K562 (cell line): ENCODE measurements around the gene COL6A2. TPM values are rescaled to one million over a fixed set of nuclear protein-coding genes. Genes with fewer than 3 reads are reported as not detected.

ENCODE experiments used
- ATAC-seq: fragments of 200-7000 bp; cut with Tn5 transposase; 3 replicates; pipeline ENCODE4 v1.9.1; 2020; ENCODE audit warnings: moderate library complexity
- BruUV-seq: library from RNA; stranded (reverse); fragments of 400-500 nt; replicated peaks from 2 replicates; lab custom pipeline; 2021; lab: Mats Ljungman, UMichigan
- CTCF ChIA-PET: fragments of 300-600 bp; formaldehyde crosslinking; extraction: SDS; loops from one replicate; lab custom pipeline; 2021; ENCODE audit warnings: low intra/inter-chr PET ratio; lab: Yijun Ruan, JAX
- POLR2A ChIA-PET: fragments of 300-600, 350-650 bp; sonication (Branson Sonifier 250); formaldehyde crosslinking; extraction: SDS; loops from one replicate; lab custom pipeline; 2021; ENCODE audit warnings: antibody characterized with exemption, inconsistent platforms; lab: Yijun Ruan, JAX
- DNase-seq, 4 experiments: peaks; one replicate each; pipeline versions ENCODE4 v3.0.0 to v3.0.0-alpha.2; 2011 to 2018; ENCODE audit warnings: low spot score in 3 of 4, mixed read lengths in 3 of 4; ENCODE audit errors: extremely low read depth in 1 of 4
- FAIRE-seq: peaks from 2 replicates; lab custom pipeline; 2011; peaks lifted over from hg19 to GRCh38; lab: Jason Lieb, UNC
- H2AFZ ChIP-seq: 2 replicates; pipeline ENCODE4 v1.6.0; 2011; ENCODE audit warnings: low read depth, low read length, control low read depth, inconsistent platforms
- H3K27ac ChIP-seq: fragments of 200-600 bp; 3 replicates; pipeline ENCODE4 v1.8.0; 2011; ENCODE audit warnings: low read depth, mild to moderate bottlenecking, control low read depth, inconsistent platforms, low read length, moderate library complexity, mixed read lengths; ENCODE audit errors: extremely low read depth
- H3K27me3 ChIP-seq, 2 experiments: fragments of 300-600 bp in 1 of 2; 2 replicates in 1 of 2; 3 replicates in 1 of 2; pipeline versions ENCODE4 v1.6.0 to v1.8.0; 2011; ENCODE audit warnings: inconsistent platforms in 2 of 2, low read length in 2 of 2, mild to moderate bottlenecking in 1 of 2, mixed read lengths in 1 of 2, moderate library complexity in 1 of 2; ENCODE audit not compliant: control insufficient read depth in 2 of 2, insufficient read depth in 2 of 2
- H3K36me3 ChIP-seq: fragments of 300-600 bp; 3 replicates; pipeline ENCODE4 v1.8.0; 2011; ENCODE audit warnings: mild to moderate bottlenecking, low read length, inconsistent platforms; ENCODE audit not compliant: control insufficient read depth, insufficient read depth
- H3K4me1 ChIP-seq, 2 experiments: fragments of 200-600 bp in 1 of 2; replicated peaks in 1 of 2; 2 replicates in 1 of 2; 3 replicates in 1 of 2; pipeline versions ENCODE4 v1.5.1 to v1.8.0; 2011; ENCODE audit warnings: inconsistent platforms in 2 of 2, low read length in 2 of 2, mild to moderate bottlenecking in 1 of 2, mixed read lengths in 1 of 2, moderate library complexity in 1 of 2; ENCODE audit not compliant: control insufficient read depth in 2 of 2, insufficient read depth in 2 of 2
- H3K4me2 ChIP-seq: 2 replicates; pipeline ENCODE4 v1.6.1; 2011; ENCODE audit warnings: low read length, control low read depth, inconsistent platforms, mixed read lengths; ENCODE audit not compliant: insufficient read depth
- H3K4me3 ChIP-seq: fragments of 200-600 bp; sonication (generic), shearing (Covaris generic); 2 replicates; pipeline ENCODE4 v1.5.1; 2016; ENCODE audit warnings: control low read depth, inconsistent platforms
- H3K79me2 ChIP-seq: fragments of 200-600 bp; 3 replicates; pipeline ENCODE4 v1.8.0; 2011; ENCODE audit warnings: low read length, inconsistent platforms; ENCODE audit not compliant: control insufficient read depth, insufficient read depth
- H3K9ac ChIP-seq, 2 experiments: 2 replicates each; pipeline versions ENCODE4 v1.6.0 to v1.6.1; 2011; ENCODE audit warnings: low read depth in 2 of 2, low read length in 2 of 2, control low read depth in 1 of 2, inconsistent platforms in 1 of 2, mild to moderate bottlenecking in 1 of 2, mixed read lengths in 1 of 2; ENCODE audit not compliant: insufficient read depth in 1 of 2
- H3K9me1 ChIP-seq: one replicate; pipeline ENCODE4 v1.6.0; 2011; ENCODE audit warnings: inconsistent platforms, mild to moderate bottlenecking, low read length, moderate library complexity; ENCODE audit not compliant: control insufficient read depth, insufficient read depth
- H3K9me3 ChIP-seq: replicated peaks from 2 replicates; pipeline ENCODE4 v1.5.1; 2011; ENCODE audit warnings: low read depth, low read length, inconsistent platforms; ENCODE audit not compliant: control insufficient read depth, insufficient read depth
- H4K20me1 ChIP-seq: replicated peaks from 2 replicates; pipeline ENCODE4 v1.6.1; 2011; ENCODE audit warnings: low read length, inconsistent platforms, mixed read lengths; ENCODE audit not compliant: control insufficient read depth, insufficient read depth
- EP400 ChIP-seq: fragments of 450-650 bp; IDR thresholded peaks from 2 replicates; pipeline ENCODE4 v1.6.1; 2017; ENCODE audit warnings: antibody characterized with exemption, mild to moderate bottlenecking, moderate library complexity
- MAZ ChIP-seq, 2 experiments: fragments of 450-650 bp in 1 of 2; sonication (generic) in 1 of 2; formaldehyde crosslinking; IDR thresholded peaks in 1 of 2; conservative IDR thresholded peaks in 1 of 2; 2 replicates each; pipeline versions ENCODE4 v1.4.0 to v1.5.0; 2020; ENCODE audit warnings: mild to moderate bottlenecking in 1 of 2, missing genetic modification reagents in 1 of 2
- POLR2G ChIP-seq: fragments of 200-400 bp; formaldehyde crosslinking; IDR thresholded peaks from 2 replicates; pipeline ENCODE4 v1.6.1; 2017; ENCODE audit warnings: low read depth, mild to moderate bottlenecking, antibody characterized with exemption, low read length, moderate library complexity
- RBBP5 ChIP-seq: fragments of 200-600 bp; sonication (generic); IDR thresholded peaks from 2 replicates; pipeline ENCODE4 v1.6.1; 2012; ENCODE audit warnings: borderline replicate concordance, mild to moderate bottlenecking, low read length, control low read depth, inconsistent platforms; ENCODE audit not compliant: insufficient read depth, poor library complexity, severe bottlenecking
- ZZZ3 ChIP-seq: fragments of 450-650 bp; IDR thresholded peaks from 2 replicates; pipeline ENCODE4 v1.6.1; 2016; ENCODE audit warnings: antibody characterized with exemption, mild to moderate bottlenecking, moderate library complexity
- WGBS: fragments of 100-300 bp; shearing (Covaris generic); methylation state at CpG from one replicate; pipeline ENCODE4 v1.1.6; 2016; ENCODE audit warnings: low coverage, mixed read lengths; ENCODE audit not compliant: insufficient coverage; ENCODE audit errors: missing lambda C conversion rate; 5-methylcytosine and 5-hydroxymethylcytosine counted together
- in situ Hi-C: fragments of 300-500 bp; cut with MboI; formaldehyde crosslinking; loops from 4 replicates; pipeline ENCODE4 v1.15.0; 2018; ENCODE audit warnings: inconsistent platforms, mixed read lengths
- intact Hi-C: fragments of 100-400 bp; cut with micrococcal nuclease; formaldehyde crosslinking; loops from 2 replicates; pipeline ENCODE4 v1.14.2; 2022
- polyA plus RNA-seq, 8 experiments: library from polyadenylated mRNA; depleted of rRNA in 4 of 8; stranded (reverse) in 5 of 8; unstranded in 3 of 8; fragments of >200 nt; fragmentation: Nextera tagmentation in 2 of 8; fragmentation: Illumina TruSeq in 1 of 8; extraction: Ambion mirVana in 2 of 8; extraction: Trizol in 1 of 8; gene quantifications; 2 replicates each; pipeline versions ENCODE4 v1.2.1 to v1.2.3, GENCODE V29; 2011 to 2014; ENCODE audit warnings: inconsistent platforms in 1 of 8, missing spikeins in 1 of 8
- total RNA-seq, 7 experiments: library from RNA; depleted of rRNA in 6 of 7; stranded (reverse); fragments of >200 nt in 6 of 7; fragmentation: Illumina TruSeq in 2 of 7; extraction: Trizol in 2 of 7; gene quantifications; 2 replicates each; pipeline versions ENCODE4 v1.2.1 to v1.2.3, GENCODE V29; 2011 to 2021; ENCODE audit warnings: low replicate concordance in 1 of 7

The COL6A2 gene
- total and polyA plus RNA-seq, 9 of the 15 experiments (the other 6 are each of a cell fraction or from before 2014, with no cell fraction given), result 0.07 to 1.1 (median 0.24) TPM; not detected in 3

GRCh38 chr21:46151261-46151988 is 53.5 kb downstream of the COL6A2 start:
- FAIRE-seq, result no peak
- 87% methylated on average over 39 of the region's 47 CpGs for WGBS
- Histone ChIP-seq H3K9me3 (no peaks in the 10 kb centered on the region), H2AFZ (no peak overlapping the region), H3K4me2 (no peak overlapping the region), H3K9ac (peak overlapping the region in 1 of 2 experiments; percentile 63; a peak in 2 of 4 replicates), H3K79me2 (no peaks in the 10 kb centered on the region; the same call in 2 of the 3 replicates), H4K20me1 (no peaks in the 10 kb centered on the region), H3K27ac (no peak overlapping the region), H3K4me1 (peaks cover 15 to 83% of the 10 kb centered on the region in 2 experiments), H3K4me3 (no peak overlapping the region), H3K9me1 (no peaks in the 10 kb centered on the region), H3K27me3 (no peaks in the 10 kb centered on the region), H3K36me3 (peaks cover 8% of the 10 kb centered on the region; the same call in 2 of the 3 replicates)
- ChIA-PET POLR2A (no interaction called here), CTCF (no interaction called here)
- ATAC-seq, result no peak
- in situ Hi-C loops, result no loop called here
- BruUV-seq, result no TSS peak
- TF ChIP-seq ZZZ3 (no peak), POLR2G (peak; percentile 23), RBBP5 (no peak), EP400 (no peak), MAZ (CRISPR knock-in tag; conservative IDR thresholded peaks at IDR 0.05 in 1 of 2, IDR thresholded peaks at IDR 0.05 in 1 of 2) (no peak)
- intact Hi-C loops, result loop anchor here (5.0 kb wide), 1 partner anchor 76 kb away; the partner anchor contains the start of gene LSS
- no peak for DNase-seq
